HCT116 (cell line): ENCODE measurements around the gene PPP1R14C. TPM values are rescaled to one million over a fixed set of nuclear protein-coding genes. Genes with fewer than 3 reads are reported as not detected.

Experiments
- ATAC-seq: fragments of 200-7000 bp; cut with Tn5 transposase; 2 replicates; pipeline ENCODE4 v1.9.1; 2020; ENCODE audit warnings: mild to moderate bottlenecking, moderate library complexity
- BruUV-seq: library from RNA; stranded (reverse); fragments of 400-500 nt; replicated peaks from 2 replicates; lab custom pipeline; 2021; lab: Mats Ljungman, UMichigan
- CTCF ChIA-PET: fragments of 300-600 bp; sonication (Branson Sonifier 250); formaldehyde crosslinking; loops from one replicate; lab custom pipeline; 2021; ENCODE audit warnings: antibody characterized with exemption; lab: Charles Lee
- POLR2A ChIA-PET: fragments of 300-600, 350-600 bp; sonication (Branson Sonifier 250); formaldehyde crosslinking; loops from one replicate; lab custom pipeline; 2021; ENCODE audit warnings: antibody characterized with exemption; lab: Charles Lee
- RAD21 ChIA-PET, 2 experiments: fragments of 300-600 bp; sonication (Branson Sonifier 250); formaldehyde crosslinking; loops; one replicate each; lab custom pipeline; 2023; ENCODE audit warnings: low total read pairs in 2 of 2; ENCODE audit not compliant: uncharacterized antibody in 2 of 2, unreplicated experiment in 2 of 2, low non-redundant PET in 1 of 2; lab: Charles Lee
- DNase-seq: peaks from one replicate; pipeline ENCODE4 v3.0.0-alpha.2; 2010; ENCODE audit warnings: low read depth, low spot score
- H2AFZ ChIP-seq: fragments of 200-600 bp; shearing (Covaris generic), sonication (generic); 2 replicates; pipeline ENCODE4 v1.6.1; 2017; ENCODE audit warnings: low read depth, mixed run types, mixed read lengths, antibody characterized with exemption, low read length; ENCODE audit not compliant: poor library complexity, severe bottlenecking
- H3K27ac ChIP-seq: 2 replicates; pipeline ENCODE4 v1.5.1; 2012; ENCODE audit warnings: low read depth, low read length
- H3K27me3 ChIP-seq: fragments of 200-600 bp; sonication (generic); 2 replicates; pipeline ENCODE4 v1.6.1; 2016; ENCODE audit warnings: mixed run types, low read length, mixed read lengths; ENCODE audit not compliant: insufficient read depth
- H3K36me3 ChIP-seq, 2 experiments: fragments of 200-500 bp in 1 of 2; fragments of 200-600 bp in 1 of 2; sonication (Bioruptor generic) in 1 of 2; sonication (generic) in 1 of 2; 2 replicates each; pipeline versions ENCODE4 v1.5.1 to v1.6.1; 2014 to 2016; ENCODE audit warnings: low read length in 2 of 2, inconsistent platforms in 1 of 2, mixed read lengths in 1 of 2, mixed run types in 1 of 2; ENCODE audit not compliant: insufficient read depth in 2 of 2, control insufficient read depth in 1 of 2
- H3K4me1 ChIP-seq, 2 experiments: fragments of 200-600 bp in 1 of 2; sonication (generic) in 1 of 2; 2 replicates each; pipeline versions ENCODE4 v1.5.1 to v1.6.1; 2012 to 2017; ENCODE audit warnings: low read length in 2 of 2, inconsistent platforms in 1 of 2, mild to moderate bottlenecking in 1 of 2, mixed read lengths in 1 of 2, mixed run types in 1 of 2, moderate library complexity in 1 of 2; ENCODE audit not compliant: insufficient read depth in 2 of 2, control insufficient read depth in 1 of 2
- H3K4me2 ChIP-seq: fragments of 200-600 bp; sonication (generic); 2 replicates; pipeline ENCODE4 v1.6.1; 2017; ENCODE audit warnings: mixed run types, low read length, mixed read lengths
- H3K4me3 ChIP-seq, 2 experiments: fragments of 200-600 bp in 1 of 2; sonication (generic) in 1 of 2; replicated peaks in 1 of 2; 2 replicates each; pipeline ENCODE4 v1.5.1; 2011 to 2016; ENCODE audit warnings: low read length in 2 of 2, control low read depth in 1 of 2, low read depth in 1 of 2, mild to moderate bottlenecking in 1 of 2, mixed read lengths in 1 of 2, mixed run types in 1 of 2
- H3K79me2 ChIP-seq: fragments of 200-600 bp; sonication (generic); 2 replicates; pipeline ENCODE4 v1.6.1; 2017; ENCODE audit warnings: mild to moderate bottlenecking, mixed run types, low read length, moderate library complexity, mixed read lengths; ENCODE audit not compliant: insufficient read depth
- H3K9ac ChIP-seq: fragments of 200-600 bp; sonication (generic); 2 replicates; pipeline ENCODE4 v1.6.1; 2016; ENCODE audit warnings: low read length, mixed read lengths
- H3K9me2 ChIP-seq: fragments of 200-600 bp; sonication (generic), shearing (Covaris generic); 2 replicates; pipeline ENCODE4 v1.6.1; 2017; ENCODE audit warnings: mixed run types, mild to moderate bottlenecking, moderate library complexity; ENCODE audit not compliant: insufficient read depth
- H3K9me3 ChIP-seq, 2 experiments: fragments of 200-500 bp in 1 of 2; fragments of 200-600 bp in 1 of 2; sonication (Bioruptor generic) in 1 of 2; sonication (generic) in 1 of 2; 2 replicates each; pipeline ENCODE4 v1.6.1; 2014 to 2017; ENCODE audit warnings: low read length in 2 of 2, mixed read lengths in 2 of 2, inconsistent platforms in 1 of 2, low read depth in 1 of 2, mild to moderate bottlenecking in 1 of 2, mixed run types in 1 of 2, moderate library complexity in 1 of 2; ENCODE audit not compliant: control insufficient read depth in 1 of 2, insufficient read depth in 1 of 2
- H4K20me1 ChIP-seq: fragments of 200-600 bp; sonication (generic), shearing (Covaris generic); 2 replicates; pipeline ENCODE4 v1.6.1; 2017; ENCODE audit warnings: mixed run types, mild to moderate bottlenecking, moderate library complexity; ENCODE audit not compliant: insufficient read depth
- CBX3 ChIP-seq: IDR thresholded peaks from 2 replicates; pipeline ENCODE4 v1.6.1; 2012; ENCODE audit warnings: low read depth
- EZH2 ChIP-seq: fragments of 200-600 bp; sonication (generic); IDR thresholded peaks from 2 replicates; pipeline ENCODE4 v1.6.1; 2017; ENCODE audit warnings: antibody characterized with exemption, mixed run types
- FOSL1 ChIP-seq: IDR thresholded peaks from 2 replicates; pipeline ENCODE4 v1.6.1; 2012; ENCODE audit warnings: low read depth
- JUND ChIP-seq: IDR thresholded peaks from 2 replicates; pipeline ENCODE4 v1.6.1; 2012
- POLR2AphosphoS5 ChIP-seq: IDR thresholded peaks from 2 replicates; pipeline ENCODE4 v1.6.1; 2011; ENCODE audit warnings: mild to moderate bottlenecking, low read depth, low read length, moderate library complexity
- SIN3A ChIP-seq: IDR thresholded peaks from 2 replicates; pipeline ENCODE4 v1.6.1; 2012; ENCODE audit warnings: low read depth
- SRF ChIP-seq: IDR thresholded peaks from 2 replicates; pipeline ENCODE4 v1.6.1; 2012; ENCODE audit warnings: low read depth
- TCF7L2 ChIP-seq: IDR thresholded peaks from 2 replicates; pipeline ENCODE4 v1.7.0; 2011; ENCODE audit warnings: borderline replicate concordance, inconsistent platforms; ENCODE audit not compliant: insufficient read depth, insufficient read length; ENCODE audit errors: extremely low read depth
- ZFX ChIP-seq: fragments of 450-650 bp; IDR thresholded peaks from 2 replicates; pipeline ENCODE4 v1.6.1; 2017
- ZNF274 ChIP-seq: fragments of 200-500 bp; sonication (Bioruptor generic); IDR thresholded peaks from 2 replicates; pipeline ENCODE4 v1.6.1; 2014; ENCODE audit warnings: mild to moderate bottlenecking, low read depth, low read length, inconsistent platforms
- intact Hi-C: fragments of 100-400 bp; cut with micrococcal nuclease; formaldehyde crosslinking; loops from 2 replicates; pipeline ENCODE4 v1.10.0; 2022
- total RNA-seq: library from RNA; stranded (reverse); gene quantifications from one replicate; pipeline ENCODE4 v1.2.1, GENCODE V29; 2021; ENCODE audit not compliant: unreplicated experiment
- TF ChIP-seq, protein P1 (sequence below): IDR thresholded peaks from 2 replicates; pipeline ENCODE4 v1.6.1; 2012
- TF ChIP-seq, protein P2 (sequence below): IDR thresholded peaks from 2 replicates; pipeline ENCODE4 v1.6.1; 2012
- TF ChIP-seq, protein P3 (sequence below): IDR thresholded peaks from 2 replicates; pipeline ENCODE4 v1.6.1; 2012; ENCODE audit warnings: low read depth

PPP1R14C gene
- total RNA-seq, 1 experiment from 2014 or later: 7.8 TPM

DNA sequence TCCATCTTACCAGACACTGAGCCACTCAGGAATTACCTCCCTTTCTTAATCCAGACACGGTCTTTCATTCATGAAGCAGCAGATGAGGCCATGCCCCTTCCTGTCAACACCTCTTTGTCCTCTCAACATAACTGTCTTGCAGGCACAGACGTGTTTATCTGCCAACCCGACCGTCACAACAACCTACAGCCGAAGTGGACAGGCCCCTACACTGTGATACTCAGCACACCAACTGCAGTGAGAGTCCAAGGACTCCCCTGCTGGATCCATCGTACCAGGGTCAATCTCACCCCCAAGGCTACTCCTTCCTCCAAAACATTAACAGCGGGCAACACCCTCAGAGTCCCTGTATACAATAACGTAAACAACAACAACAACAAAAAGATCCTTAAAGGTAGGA, 43.3 kb upstream of the PPP1R14C start:
- peaks cover 4% of the 10 kb centered on the region; the same call in 1 of the 2 replicates for H3K27me3 ChIP-seq
- no TSS peak for BruUV-seq
- RAD21 ChIA-PET: no interaction called here

More for the DNA sequence above, 43.3 kb upstream of the PPP1R14C start:
- ChIA-PET CTCF (no interaction called here), POLR2A (no interaction called here)
- no peak for ATAC-seq
- DNase-seq: no peak
- H2AFZ ChIP-seq: no peak overlapping the region
- no peak overlapping the region for H3K4me2 ChIP-seq
- H3K9ac ChIP-seq: no peak overlapping the region
- no peak overlapping the region for H3K27ac ChIP-seq
- no peaks in the 10 kb centered on the region for H3K4me1 ChIP-seq
- H4K20me1 ChIP-seq: no peaks in the 10 kb centered on the region
- H3K36me3 ChIP-seq: no peaks in the 10 kb centered on the region
- H3K9me3 ChIP-seq: no peaks in the 10 kb centered on the region
- TF ChIP-seq FOSL1: no peak
- TF ChIP-seq SIN3A: no peak
- TF ChIP-seq, protein P1, sequence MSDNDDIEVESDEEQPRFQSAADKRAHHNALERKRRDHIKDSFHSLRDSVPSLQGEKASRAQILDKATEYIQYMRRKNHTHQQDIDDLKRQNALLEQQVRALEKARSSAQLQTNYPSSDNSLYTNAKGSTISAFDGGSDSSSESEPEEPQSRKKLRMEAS: no peak
- no peak for TF ChIP-seq SRF
- TF ChIP-seq ZNF274: no peak
- no peak for TF ChIP-seq CBX3
- TF ChIP-seq, protein P2, sequence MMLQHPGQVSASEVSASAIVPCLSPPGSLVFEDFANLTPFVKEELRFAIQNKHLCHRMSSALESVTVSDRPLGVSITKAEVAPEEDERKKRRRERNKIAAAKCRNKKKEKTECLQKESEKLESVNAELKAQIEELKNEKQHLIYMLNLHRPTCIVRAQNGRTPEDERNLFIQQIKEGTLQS: no peak
- TF ChIP-seq JUND: no peak
- TF ChIP-seq, protein P3, sequence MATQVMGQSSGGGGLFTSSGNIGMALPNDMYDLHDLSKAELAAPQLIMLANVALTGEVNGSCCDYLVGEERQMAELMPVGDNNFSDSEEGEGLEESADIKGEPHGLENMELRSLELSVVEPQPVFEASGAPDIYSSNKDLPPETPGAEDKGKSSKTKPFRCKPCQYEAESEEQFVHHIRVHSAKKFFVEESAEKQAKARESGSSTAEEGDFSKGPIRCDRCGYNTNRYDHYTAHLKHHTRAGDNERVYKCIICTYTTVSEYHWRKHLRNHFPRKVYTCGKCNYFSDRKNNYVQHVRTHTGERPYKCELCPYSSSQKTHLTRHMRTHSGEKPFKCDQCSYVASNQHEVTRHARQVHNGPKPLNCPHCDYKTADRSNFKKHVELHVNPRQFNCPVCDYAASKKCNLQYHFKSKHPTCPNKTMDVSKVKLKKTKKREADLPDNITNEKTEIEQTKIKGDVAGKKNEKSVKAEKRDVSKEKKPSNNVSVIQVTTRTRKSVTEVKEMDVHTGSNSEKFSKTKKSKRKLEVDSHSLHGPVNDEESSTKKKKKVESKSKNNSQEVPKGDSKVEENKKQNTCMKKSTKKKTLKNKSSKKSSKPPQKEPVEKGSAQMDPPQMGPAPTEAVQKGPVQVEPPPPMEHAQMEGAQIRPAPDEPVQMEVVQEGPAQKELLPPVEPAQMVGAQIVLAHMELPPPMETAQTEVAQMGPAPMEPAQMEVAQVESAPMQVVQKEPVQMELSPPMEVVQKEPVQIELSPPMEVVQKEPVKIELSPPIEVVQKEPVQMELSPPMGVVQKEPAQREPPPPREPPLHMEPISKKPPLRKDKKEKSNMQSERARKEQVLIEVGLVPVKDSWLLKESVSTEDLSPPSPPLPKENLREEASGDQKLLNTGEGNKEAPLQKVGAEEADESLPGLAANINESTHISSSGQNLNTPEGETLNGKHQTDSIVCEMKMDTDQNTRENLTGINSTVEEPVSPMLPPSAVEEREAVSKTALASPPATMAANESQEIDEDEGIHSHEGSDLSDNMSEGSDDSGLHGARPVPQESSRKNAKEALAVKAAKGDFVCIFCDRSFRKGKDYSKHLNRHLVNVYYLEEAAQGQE: no peak
- no peak for TF ChIP-seq POLR2AphosphoS5
- no peak for TF ChIP-seq EZH2
- no peak for TF ChIP-seq TCF7L2
- no peak for TF ChIP-seq ZFX
- no peaks in the 10 kb centered on the region for H3K79me2 ChIP-seq
- H3K4me3 ChIP-seq: no peak overlapping the region
- no peaks in the 10 kb centered on the region for H3K9me2 ChIP-seq
- intact Hi-C loops: no loop called here
